MG63 (cell line): ENCODE measurements around the gene LRRC49. TPM values are rescaled to one million over a fixed set of nuclear protein-coding genes. Genes with fewer than 3 reads are reported as not detected.

Experiments used
- DNase-seq: peaks from one replicate; pipeline ENCODE4 v3.0.0-alpha.2; 2020
- H3K27me3 ChIP-seq: fragments of 250-450 bp; sonication (Bioruptor Pico); 2 replicates; pipeline ENCODE4 v1.5.1; 2020; ENCODE audit warnings: mild to moderate bottlenecking, moderate library complexity
- H3K36me3 ChIP-seq: fragments of 250-450 bp; sonication (Bioruptor Pico); 2 replicates; pipeline ENCODE4 v1.5.1; 2020; ENCODE audit warnings: mild to moderate bottlenecking, moderate library complexity
- H3K4me3 ChIP-seq: fragments of 250-450 bp; sonication (Bioruptor Pico); 2 replicates; pipeline ENCODE4 v1.5.1; 2020; ENCODE audit warnings: mild to moderate bottlenecking, moderate library complexity
- H3K9me3 ChIP-seq: fragments of 250-450 bp; sonication (Bioruptor Pico); 2 replicates; pipeline ENCODE4 v1.5.1; 2020; ENCODE audit warnings: mild to moderate bottlenecking, moderate library complexity
- total RNA-seq: library from RNA; depleted of rRNA; stranded (reverse); fragments of >200 nt; shearing (Covaris generic); gene quantifications from 2 replicates; pipeline ENCODE4 v1.2.3, GENCODE V29; 2014; ENCODE audit warnings: low replicate concordance

Gene LRRC49
- total RNA-seq, 1 experiment from 2014 or later, result 8.3 TPM

DNA sequence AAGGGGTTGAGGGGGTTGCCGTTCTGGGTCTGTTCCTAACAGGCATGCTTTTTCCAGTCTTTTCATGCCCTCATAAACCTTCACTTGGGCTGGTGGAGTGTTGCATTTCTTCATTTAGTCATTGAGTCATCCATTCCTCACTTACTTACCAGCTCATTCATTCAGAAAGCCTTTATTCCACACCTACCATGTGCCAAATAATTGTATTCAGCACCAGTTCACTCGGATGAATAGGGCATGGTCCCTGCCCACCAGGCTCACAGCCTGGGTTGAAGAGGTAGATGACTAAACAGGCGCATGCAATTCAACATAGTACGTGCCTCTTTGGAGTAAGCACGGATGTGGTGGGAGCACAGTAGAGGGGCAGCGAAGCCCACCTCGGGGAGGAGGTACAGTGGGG, 187.5 kb downstream of the LRRC49 start:
- Histone ChIP-seq H3K4me3 (no peak overlapping the region), H3K9me3 (peaks cover 22% of the 10 kb centered on the region), H3K36me3 (no peaks in the 10 kb centered on the region; the same call in 1 of the 2 replicates), H3K27me3 (no peaks in the 10 kb centered on the region)
- peak; percentile 89 for DNase-seq

- Histone ChIP-seq H3K4me3 (no peak overlapping the region), H3K9me3 (peaks cover 17% of the 10 kb centered on the region), H3K36me3 (no peaks in the 10 kb centered on the region; the same call in 1 of the 2 replicates), H3K27me3 (no peaks in the 10 kb centered on the region)
- DNase-seq, result peak; percentile 93
Measured at GRCh38 chr15:71080705-71081104, 188.1 kb downstream of the LRRC49 start.

- Histone ChIP-seq H3K9me3 (peaks cover 18% of the 10 kb centered on the region), H3K4me3 (no peak overlapping the region), H3K27me3 (no peaks in the 10 kb centered on the region), H3K36me3 (no peaks in the 10 kb centered on the region; the same call in 1 of the 2 replicates)
- no peak for DNase-seq
Measured at GRCh38 chr15:71082803-71083202, 190.2 kb downstream of the LRRC49 start.

DNA sequence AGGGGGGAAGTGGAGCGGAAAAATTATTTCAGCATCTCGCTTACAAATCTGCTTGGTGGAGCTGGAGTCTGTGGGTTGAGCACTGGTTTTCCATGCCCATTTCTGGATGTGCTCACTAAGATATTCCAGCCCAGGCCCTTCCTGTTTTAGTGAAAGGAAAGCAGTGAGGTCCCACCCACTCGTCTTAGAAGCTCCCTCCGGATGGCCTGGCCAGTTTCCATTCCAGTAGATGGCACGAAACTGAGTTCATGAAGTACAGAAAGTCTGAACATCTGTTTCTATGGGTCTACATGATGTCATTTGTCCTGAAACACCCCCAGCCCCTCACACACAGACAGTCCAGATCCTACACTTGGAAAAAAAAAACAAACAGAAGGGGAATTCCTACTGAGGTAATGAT, 190.7 kb downstream of the LRRC49 start:
- no peaks in the 10 kb centered on the region; the same call in 1 of the 2 replicates for H3K36me3 ChIP-seq
- no peak overlapping the region for H3K4me3 ChIP-seq
- DNase-seq, result peak; percentile 69
- H3K9me3 ChIP-seq, result peaks cover 21% of the 10 kb centered on the region
- no peaks in the 10 kb centered on the region for H3K27me3 ChIP-seq

GRCh38 chr15:71084264-71084663, 191.6 kb downstream of the LRRC49 start:
- peaks cover 29% of the 10 kb centered on the region for H3K9me3 ChIP-seq
- no peak overlapping the region for H3K4me3 ChIP-seq
- H3K36me3 ChIP-seq, result no peaks in the 10 kb centered on the region; the same call in 1 of the 2 replicates
- DNase-seq, result no peak
- no peaks in the 10 kb centered on the region for H3K27me3 ChIP-seq

DNA sequence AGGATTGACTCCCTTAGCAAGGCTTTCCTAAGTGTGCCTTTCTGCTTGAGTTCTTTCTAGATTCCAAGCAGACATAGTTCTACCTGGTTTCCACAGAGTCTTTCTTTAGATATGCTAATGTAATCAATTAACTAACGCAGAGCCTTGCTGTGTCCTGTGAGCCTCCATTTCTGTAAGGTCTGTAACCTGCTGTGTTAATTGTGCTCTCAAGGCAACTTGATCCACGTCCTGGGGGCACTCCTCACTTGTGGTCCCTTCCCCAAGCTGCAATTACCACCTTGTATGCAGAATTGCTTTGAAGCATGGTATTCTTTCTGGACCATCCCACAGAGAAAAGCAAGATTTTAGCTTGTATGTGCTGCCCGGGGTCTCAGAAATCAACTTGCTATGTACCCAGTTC, 193.2 kb downstream of the LRRC49 start:
- no peak for DNase-seq

GRCh38 chr15:71088155-71088554, 195.5 kb downstream of the LRRC49 start:
- Histone ChIP-seq H3K27me3 (no peaks in the 10 kb centered on the region), H3K9me3 (peaks cover 23% of the 10 kb centered on the region), H3K4me3 (no peak overlapping the region), H3K36me3 (no peaks in the 10 kb centered on the region)
- no peak for DNase-seq

More for the DNA sequence above, 193.2 kb downstream of the LRRC49 start:
- H3K36me3 ChIP-seq, result no peaks in the 10 kb centered on the region; the same call in 1 of the 2 replicates
- H3K27me3 ChIP-seq, result no peaks in the 10 kb centered on the region
- H3K4me3 ChIP-seq, result no peak overlapping the region
- peaks cover 29% of the 10 kb centered on the region for H3K9me3 ChIP-seq

DNA sequence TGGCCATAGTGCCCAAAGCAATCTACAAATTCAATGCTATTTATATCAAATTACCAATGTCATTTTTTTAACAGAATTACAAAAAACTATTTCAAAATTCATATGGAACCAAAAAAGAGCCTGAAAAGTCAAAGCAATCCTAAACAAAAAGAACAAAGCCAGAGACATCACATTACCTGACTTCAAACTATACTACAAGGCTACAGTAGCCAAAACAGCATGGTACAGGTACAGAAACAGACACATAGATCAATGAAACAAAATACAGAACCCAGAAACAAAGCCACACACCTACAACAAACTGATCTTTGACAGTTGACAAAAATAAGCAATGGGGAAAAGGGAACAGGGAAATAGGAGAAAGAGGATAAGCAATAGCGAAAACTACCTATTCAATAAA, 196.1 kb downstream of the LRRC49 start:
- DNase-seq, result no peak
- Histone ChIP-seq H3K4me3 (no peak overlapping the region), H3K27me3 (no peaks in the 10 kb centered on the region), H3K36me3 (no peaks in the 10 kb centered on the region), H3K9me3 (peaks cover 23% of the 10 kb centered on the region)

DNA sequence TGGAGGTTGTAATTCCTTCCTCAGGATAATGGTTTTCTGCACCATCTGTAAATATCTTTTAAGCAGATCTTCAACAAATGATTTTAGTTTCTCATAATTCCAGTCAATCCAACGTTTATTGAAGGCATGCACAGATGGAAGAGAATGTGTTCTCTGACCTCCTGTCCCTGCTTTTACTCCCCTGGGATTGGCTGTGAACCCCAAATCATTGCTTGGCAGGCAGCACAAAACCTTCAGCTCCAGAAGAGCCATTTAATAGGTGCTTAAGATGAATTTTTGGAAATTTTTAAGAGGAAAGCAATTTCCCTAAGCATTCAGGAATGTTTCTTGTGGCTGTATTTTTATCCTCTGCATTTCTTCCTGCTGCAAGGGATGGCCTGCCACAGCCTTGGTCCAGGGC, 197.2 kb downstream of the LRRC49 start:
- Histone ChIP-seq H3K9me3 (peaks cover 27% of the 10 kb centered on the region), H3K4me3 (no peak overlapping the region), H3K27me3 (no peaks in the 10 kb centered on the region), H3K36me3 (no peaks in the 10 kb centered on the region)
- DNase-seq, result no peak

GRCh38 chr15:71091601-71092000, 199.0 kb downstream of the LRRC49 start:
- no peak overlapping the region for H3K4me3 ChIP-seq
- no peak for DNase-seq
- H3K9me3 ChIP-seq, result peaks cover 26% of the 10 kb centered on the region
- H3K36me3 ChIP-seq, result no peaks in the 10 kb centered on the region
- no peaks in the 10 kb centered on the region for H3K27me3 ChIP-seq

GRCh38 chr15:71092056-71092600, 199.5 kb downstream of the LRRC49 start:
- Histone ChIP-seq H3K36me3 (no peaks in the 10 kb centered on the region), H3K27me3 (no peaks in the 10 kb centered on the region)
- no peak for DNase-seq

GRCh38 chr15:71093054-71094024, 200.7 kb downstream of the LRRC49 start:
- peaks cover 12% of the 10 kb centered on the region for H3K9me3 ChIP-seq
- no peak overlapping the region for H3K4me3 ChIP-seq
- no peaks in the 10 kb centered on the region for H3K36me3 ChIP-seq
- H3K27me3 ChIP-seq, result no peaks in the 10 kb centered on the region
- DNase-seq, result no peak

More at GRCh38 chr15:71092056-71092600, 199.5 kb downstream of the LRRC49 start:
- no peak overlapping the region for H3K4me3 ChIP-seq
- H3K9me3 ChIP-seq, result peaks cover 21% of the 10 kb centered on the region

GRCh38 chr15:71094137-71094536, 201.5 kb downstream of the LRRC49 start:
- Histone ChIP-seq H3K27me3 (no peaks in the 10 kb centered on the region), H3K36me3 (no peaks in the 10 kb centered on the region), H3K4me3 (no peak overlapping the region), H3K9me3 (peaks cover 4% of the 10 kb centered on the region; the same call in 1 of the 2 replicates)
- DNase-seq, result no peak

DNA sequence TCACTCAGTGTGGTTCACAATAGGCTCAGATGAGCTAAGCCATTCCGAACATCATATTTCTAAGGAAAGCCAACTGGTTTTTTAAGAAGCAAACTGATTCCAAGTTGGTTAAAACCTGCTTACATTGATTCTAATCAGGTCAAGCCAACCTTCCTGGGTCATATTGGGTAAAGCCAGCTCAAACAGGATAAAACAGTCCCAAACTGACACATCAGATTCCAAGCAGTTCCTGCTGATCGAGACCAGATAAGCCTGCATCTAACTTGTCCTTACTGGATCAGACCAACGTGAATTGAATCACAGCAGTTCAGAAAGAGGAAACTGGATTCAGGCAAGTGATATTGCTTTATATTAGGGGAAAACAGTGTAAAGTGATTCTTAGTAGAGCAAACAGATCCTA, 204.1 kb downstream of the LRRC49 start:
- Histone ChIP-seq H3K4me3 (no peak overlapping the region), H3K27me3 (no peaks in the 10 kb centered on the region), H3K9me3 (peaks cover 6% of the 10 kb centered on the region; the same call in 1 of the 2 replicates), H3K36me3 (no peaks in the 10 kb centered on the region)
- DNase-seq, result no peak

- no peak overlapping the region for H3K4me3 ChIP-seq
- H3K27me3 ChIP-seq, result no peaks in the 10 kb centered on the region
- DNase-seq, result no peak
- peaks cover 2% of the 10 kb centered on the region; the same call in 1 of the 2 replicates for H3K36me3 ChIP-seq
- peaks cover 13% of the 10 kb centered on the region for H3K9me3 ChIP-seq
Measured at GRCh38 chr15:71097890-71098289, 205.3 kb downstream of the LRRC49 start.

- Histone ChIP-seq H3K9me3 (peaks cover 13% of the 10 kb centered on the region), H3K4me3 (no peak overlapping the region), H3K27me3 (no peaks in the 10 kb centered on the region)
Measured at GRCh38 chr15:71098920-71099319, 206.3 kb downstream of the LRRC49 start.

More at GRCh38 chr15:71098920-71099319, 206.3 kb downstream of the LRRC49 start:
- peaks cover 2% of the 10 kb centered on the region; the same call in 1 of the 2 replicates for H3K36me3 ChIP-seq
- no peak for DNase-seq
